SW 1271 (cell line): Measurements from ENCODE around the gene NCK2.

Experiments
- DNase-seq, 2 experiments: peaks; one replicate each; lab custom pipeline; 2025; lab: John Stamatoyannopoulos, UW

The NCK2 gene

GRCh38 chr2:105777031-105777482 lies 32.3 kb downstream of the NCK2 start:
- DNase-seq: no peak

DNA sequence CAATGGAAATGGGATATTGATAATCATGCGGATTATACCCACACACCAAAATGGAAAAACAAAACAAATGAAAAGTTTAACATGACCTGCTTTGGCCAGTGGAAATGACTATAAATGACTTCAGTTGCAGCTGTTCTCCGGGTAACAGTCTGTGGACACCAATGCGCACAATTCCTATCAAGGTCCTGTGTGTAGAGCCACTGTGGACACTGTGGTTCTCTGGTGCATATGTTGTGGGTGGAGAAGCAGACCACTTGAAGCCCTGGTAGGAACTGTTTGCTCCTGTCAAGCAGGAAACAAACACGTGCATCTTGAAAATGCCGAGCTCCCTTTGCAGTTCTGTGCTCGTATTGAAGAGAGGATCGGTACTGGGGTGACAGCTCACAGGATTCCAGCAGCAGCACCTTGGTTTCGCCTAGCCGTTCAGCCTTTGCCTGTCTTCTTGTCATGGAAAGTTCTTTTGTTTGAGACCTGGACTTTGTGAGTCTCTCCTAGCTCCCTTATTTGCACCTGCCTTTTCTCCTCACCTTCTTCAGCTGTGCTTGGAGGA lies 32.9 kb downstream of the NCK2 start:
- DNase-seq: no peak

DNA sequence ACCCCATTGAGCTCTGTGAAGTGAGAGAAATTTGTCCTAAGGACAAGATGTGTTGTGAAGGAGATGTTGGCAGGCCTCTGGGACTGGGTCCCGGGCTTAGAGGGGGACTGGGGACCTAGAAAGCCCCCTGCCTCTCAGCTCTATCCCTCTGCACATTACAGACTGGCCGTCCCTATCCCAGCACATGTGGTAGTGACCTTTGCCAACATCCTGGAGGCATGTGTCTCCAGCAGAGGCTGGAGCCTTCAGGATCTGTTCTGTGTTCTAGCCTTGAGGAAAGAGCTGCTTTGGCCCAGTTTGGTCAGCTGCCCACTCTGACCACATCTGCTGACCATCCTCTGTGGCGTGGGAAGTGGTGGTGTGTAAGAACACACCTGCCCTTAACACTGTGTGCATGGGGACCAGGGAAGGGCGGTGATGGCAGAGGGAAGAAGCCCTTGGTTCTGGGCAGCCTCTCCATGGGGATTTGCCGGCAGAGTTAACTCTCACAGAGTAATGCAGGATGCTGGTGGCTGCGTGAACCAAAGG lies 33.4 kb downstream of the NCK2 start:
- no peak for DNase-seq

DNA sequence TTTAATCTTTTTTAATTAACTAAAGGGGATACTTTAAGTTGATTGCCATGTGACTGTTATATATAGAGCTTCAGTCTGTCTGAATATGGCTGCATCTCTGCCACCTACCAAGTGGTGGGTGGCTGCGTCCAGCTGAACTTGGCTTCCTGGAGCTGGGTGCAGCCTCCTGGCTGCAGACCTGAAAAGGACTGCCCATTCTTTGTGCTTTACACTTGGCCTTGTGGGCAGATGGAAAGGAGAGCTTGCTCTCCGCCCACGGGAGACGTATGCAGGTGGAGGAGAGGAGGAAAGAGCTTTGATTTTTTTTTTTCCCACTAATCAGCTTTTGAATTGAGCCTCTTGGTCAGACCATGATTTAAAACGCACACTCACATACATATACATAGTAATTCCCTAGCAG lies 34.7 kb downstream of the NCK2 start:
- no peak for DNase-seq

DNA sequence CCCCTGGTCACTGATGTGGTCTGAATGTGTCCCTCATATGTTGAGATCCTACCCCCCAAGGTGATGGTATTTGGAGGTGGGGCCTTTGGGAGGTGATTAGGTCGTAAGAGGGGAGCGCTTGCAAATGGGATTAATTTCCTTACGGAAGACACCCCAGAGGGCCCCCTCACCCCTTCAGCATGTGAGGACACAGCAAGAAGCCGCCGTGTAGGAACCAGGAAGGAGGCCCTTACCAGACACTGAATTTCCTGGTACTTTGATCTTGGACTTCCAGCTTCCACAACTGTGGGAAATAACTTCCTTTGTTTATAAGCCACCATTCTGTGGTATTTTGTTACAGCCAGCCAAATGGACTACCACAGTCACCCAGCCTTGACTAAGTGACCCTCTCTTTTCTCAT lies 35.9 kb downstream of the NCK2 start:
- DNase-seq: no peak

DNA sequence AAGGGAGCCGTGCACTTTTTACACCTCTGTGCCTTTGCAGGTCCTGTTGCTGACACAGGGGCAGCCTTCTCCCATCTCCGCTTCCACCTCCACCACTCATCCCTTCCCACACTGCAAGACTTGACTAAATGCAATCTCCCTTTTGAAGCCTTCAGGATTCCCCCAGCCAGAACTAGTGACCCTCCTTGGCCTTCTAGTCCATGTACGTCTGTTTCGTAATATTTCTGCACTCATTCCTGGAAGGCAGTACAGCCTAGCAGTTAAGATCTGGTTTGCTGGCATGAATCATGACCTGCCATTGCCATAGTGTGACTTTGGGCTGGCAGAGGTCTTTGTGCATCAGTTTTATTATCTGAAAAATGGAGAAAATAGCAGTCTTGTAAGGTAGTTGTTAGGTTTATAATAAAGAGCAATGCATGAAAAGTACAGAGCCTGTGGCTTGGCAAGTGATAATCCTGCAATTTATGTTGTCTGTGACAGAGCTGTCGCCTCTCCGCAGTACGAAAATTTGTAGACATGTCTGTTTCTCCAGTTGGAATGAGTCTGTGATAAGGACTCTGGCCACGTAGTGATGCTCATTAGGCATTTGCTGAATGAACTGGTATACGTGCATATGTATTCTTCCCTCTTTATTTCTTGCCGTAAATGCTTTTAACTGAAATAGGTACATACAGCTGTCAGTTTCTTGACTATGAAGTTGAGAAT lies 36.7 kb downstream of the NCK2 start:
- no peak for DNase-seq

DNA sequence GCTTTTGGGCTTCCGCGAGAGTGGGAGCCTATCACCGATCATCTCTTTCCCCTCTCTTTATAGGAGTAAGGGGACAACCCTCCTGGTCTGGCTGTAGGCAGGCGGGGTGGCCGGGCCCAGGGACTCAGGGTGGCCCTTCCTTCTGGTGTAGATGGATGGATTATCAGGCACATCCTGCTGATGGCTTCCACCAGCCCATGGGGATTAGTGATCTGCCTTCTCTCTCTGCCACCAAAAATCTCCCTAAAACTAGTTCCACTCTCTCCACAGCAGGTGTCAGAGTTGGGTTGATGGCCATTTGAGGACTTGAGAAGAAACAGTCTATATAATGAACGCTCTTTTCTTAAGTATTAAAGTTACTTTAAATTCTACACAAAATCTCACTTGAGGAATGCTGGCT lies 37.4 kb downstream of the NCK2 start:
- DNase-seq: no peak

- no peak for DNase-seq
These were observed 37.9 kb downstream of the NCK2 start for GRCh38 chr2:105782646-105783045.

DNA sequence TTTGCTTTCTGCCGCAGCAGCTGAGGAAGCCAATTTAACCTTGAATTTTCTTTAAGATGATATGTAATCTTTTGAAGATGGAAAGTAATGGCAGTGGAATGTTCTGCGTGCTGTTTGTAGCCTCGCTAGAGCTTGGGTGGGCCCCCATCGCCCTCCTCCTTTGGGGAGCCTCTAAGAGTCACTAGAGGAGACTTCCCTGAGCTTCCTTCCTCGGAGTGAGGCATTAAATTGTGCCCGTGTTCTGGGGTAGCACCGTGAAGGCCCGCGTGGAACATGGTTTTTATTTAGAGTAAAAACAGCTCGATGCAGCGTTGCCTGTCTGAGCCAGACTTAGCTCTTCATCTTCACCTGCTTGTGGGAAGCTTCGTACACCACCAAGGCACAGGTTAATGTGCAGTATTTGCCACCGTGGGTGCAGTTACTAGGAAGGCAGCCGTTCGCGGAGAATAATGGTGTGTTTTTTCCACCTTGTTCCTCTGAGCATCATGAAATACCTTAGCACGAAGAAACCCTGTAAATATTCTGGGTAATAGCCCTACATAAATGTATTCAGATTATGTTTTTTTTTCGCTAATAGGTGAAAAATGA lies 38.5 kb downstream of the NCK2 start:
- DNase-seq: no peak

DNA sequence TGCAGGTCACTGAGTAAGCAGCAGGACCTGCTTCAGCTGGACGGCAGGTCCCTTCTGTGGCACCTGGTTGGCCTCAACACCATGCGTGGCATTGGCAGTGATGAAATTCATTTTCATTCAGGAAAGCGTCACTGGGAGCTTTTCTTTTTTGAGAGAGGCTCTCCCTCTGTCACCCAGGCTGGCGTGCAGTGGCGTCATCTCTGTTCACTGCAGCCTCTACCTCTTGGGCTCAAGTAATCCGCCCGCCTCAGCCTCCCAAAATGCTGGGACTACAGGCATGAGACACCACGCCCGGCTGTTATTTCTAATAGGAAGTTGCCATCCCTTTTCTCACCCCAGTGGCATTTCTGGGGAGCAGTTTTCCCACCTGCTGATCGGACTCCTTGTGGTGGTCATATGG lies 39.3 kb downstream of the NCK2 start:
- no peak for DNase-seq

- no peak for DNase-seq
These were observed 39.9 kb downstream of the NCK2 start for GRCh38 chr2:105784589-105784988.

GRCh38 chr2:105785095-105785847 lies 40.6 kb downstream of the NCK2 start:
- DNase-seq: no peak

- DNase-seq: no peak
These were observed 41.8 kb downstream of the NCK2 start for GRCh38 chr2:105786231-105787230.

- DNase-seq: no peak
These were observed 42.9 kb downstream of the NCK2 start for GRCh38 chr2:105787376-105788318.

DNA sequence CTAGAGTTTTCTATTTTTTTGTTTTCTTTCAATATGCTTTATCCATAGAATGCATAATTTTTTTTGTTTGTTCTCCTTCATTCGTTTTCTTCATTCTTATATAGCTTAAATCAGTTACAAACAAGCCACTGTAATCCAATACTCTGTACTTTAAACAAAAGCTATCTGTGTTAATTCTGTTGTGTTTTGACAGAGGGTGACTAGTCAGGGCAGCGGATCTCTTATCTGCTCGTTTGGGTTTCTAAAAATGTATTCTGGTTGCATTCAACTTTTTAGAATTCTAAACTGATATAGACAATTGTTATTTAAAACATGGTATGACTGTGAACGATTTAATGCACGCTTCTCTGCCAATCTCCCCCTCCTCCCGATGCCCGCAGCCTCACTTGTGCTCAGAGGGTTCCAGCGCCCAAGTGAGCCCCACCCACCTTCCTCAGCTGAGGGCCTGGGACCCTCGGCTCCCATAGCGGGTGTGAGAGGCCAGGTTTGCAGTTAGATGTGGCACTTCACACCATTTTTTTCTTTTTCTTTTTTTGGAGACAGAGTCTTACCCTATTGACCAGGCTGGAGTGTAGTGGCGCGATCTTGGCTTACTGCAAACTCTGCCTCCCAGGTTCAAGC lies 44.1 kb downstream of the NCK2 start:
- no peak for DNase-seq

DNA sequence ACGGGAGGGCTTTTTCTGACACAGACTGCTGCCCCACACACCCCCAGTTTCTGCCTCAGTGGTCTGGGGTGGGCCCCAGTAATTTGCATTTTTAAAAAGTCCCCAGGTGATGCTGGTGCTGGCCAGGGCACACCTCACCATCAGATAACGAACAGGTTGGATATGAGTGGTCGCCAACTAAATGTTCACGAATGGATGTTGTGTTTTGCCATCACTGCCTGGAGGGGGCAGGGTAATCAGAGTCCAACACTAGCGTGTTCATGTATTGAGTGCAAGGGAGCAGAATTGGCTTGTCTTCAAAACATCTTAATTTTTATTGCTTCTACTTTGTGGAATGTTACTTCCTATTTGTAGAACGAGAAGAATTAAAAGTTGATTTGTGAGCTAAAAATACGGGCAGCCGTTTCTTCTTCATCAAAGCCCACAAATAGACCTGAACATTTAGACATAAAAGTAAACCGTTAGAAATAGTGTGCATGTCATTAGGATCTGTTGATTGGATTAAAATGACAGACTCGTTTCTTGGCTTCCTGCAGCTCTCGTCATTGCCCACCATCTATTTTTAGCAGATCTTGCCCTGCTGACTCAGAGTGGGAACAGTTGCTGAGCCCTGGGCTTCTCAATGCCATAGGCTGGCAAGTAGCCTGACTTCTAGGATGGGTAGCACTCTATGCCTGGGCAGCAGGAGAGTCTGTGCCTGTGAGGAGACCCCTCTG lies 45.2 kb downstream of the NCK2 start:
- no peak for DNase-seq

DNA sequence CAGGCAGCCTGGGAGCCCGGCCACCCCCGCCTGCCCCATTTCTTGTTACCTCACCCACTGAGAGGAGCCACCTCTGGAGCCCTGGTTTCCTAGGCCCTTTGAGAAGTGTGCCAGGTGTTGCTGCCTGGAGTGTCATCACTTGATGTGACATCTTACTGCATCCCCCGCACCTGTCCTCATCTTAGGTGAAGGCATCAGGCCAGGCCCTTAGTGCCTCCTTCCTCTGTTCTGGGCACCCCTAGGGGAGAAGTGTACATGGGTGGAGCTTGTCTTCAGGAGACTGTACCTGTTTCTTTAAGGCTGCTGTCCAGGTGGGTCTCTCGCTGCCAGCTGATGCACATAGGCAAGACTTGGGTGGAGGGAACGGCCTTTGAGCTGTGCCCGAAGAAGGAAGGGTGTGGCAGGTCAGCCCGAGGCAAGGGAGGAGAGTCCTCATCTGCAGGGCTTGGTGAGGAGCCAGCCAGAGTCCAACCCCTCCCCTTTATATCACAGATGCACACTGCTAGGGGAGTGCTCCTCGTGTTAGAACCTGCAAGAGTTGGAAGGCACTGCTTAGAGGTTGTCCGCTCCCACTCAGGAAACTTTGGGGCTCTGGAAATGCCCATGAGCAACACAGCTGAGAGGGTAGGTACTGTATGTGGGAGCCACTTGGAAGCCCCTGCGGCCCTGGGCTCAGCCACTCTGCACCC lies 45.9 kb downstream of the NCK2 start:
- DNase-seq: no peak

DNA sequence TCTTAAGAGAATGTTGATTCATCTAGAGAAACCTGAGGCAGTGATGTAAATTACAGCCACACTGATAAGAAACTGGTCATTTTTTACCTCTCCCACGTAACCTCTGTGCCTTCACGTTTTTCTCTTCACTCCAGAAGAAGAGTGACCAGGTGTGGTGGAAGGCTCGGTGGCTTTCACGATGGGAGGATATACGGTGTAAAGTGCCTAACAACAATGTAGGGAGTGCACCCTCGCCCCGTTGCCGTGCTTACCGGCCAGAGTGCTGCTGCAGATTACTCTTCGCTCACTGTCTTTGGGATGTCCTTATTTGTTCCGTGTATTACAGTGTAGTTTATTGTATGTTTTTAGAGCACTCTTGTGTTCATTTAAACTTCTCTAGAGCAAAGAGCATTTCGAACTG lies 46.5 kb downstream of the NCK2 start:
- DNase-seq: no peak

GRCh38 chr2:105792561-105792960 lies 47.8 kb downstream of the NCK2 start:
- no peak for DNase-seq
